Breast epithelium (tissue), 3 donors: ENCODE data around the gene VSIG8.

Experiments
- POLR2AphosphoS5 ChIP-seq, 3 donors: sonication (generic); formaldehyde crosslinking; IDR thresholded peaks; one replicate each; pipeline ENCODE4 v1.6.1; 2017; ENCODE audit warnings: antibody characterized with exemption in 3 of 3
- TF ChIP-seq, protein P1 (sequence below), 3 donors: fragments of 450-650 bp; IDR thresholded peaks; one replicate each; pipeline ENCODE4 v1.5.1; 2016 to 2017; ENCODE audit warnings: antibody characterized with exemption in 3 of 3, mild to moderate bottlenecking in 3 of 3, moderate library complexity in 3 of 3

DNA sequence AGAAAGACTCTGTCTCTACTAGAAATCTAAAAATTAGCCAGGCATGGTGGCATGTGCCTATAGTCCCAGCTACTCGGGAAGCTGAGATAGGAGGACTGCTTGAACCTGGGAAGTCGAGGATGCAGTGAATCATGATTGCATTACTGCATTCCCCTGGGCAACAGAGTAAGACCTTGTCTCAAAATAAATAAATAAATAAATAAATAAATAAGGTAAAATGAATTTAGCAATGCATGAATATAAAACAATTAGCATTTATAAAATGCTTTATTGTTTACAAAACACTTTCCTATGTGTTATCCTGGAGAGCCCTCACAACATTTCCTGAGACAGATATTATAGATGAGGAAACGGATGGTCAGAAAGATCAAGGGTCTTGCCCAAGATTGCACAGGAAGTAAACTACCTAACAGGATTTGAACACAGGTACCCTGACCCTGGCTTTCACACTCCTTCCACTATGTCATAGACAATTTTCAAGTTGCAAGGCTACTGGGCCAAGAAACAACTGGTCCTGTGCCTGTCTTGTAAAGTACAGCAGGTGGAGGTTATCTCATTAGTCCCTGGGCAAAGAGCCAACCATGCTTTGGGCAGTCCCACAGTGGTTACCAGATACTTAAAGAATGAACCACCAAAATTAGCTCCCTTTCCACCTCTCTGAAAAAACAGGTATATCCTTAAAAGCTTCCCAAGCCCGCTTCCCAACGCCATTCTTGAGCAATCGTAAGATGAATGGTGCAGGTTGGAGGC lies 15.4 kb upstream of the VSIG8 start:
- TF ChIP-seq, protein P1, sequence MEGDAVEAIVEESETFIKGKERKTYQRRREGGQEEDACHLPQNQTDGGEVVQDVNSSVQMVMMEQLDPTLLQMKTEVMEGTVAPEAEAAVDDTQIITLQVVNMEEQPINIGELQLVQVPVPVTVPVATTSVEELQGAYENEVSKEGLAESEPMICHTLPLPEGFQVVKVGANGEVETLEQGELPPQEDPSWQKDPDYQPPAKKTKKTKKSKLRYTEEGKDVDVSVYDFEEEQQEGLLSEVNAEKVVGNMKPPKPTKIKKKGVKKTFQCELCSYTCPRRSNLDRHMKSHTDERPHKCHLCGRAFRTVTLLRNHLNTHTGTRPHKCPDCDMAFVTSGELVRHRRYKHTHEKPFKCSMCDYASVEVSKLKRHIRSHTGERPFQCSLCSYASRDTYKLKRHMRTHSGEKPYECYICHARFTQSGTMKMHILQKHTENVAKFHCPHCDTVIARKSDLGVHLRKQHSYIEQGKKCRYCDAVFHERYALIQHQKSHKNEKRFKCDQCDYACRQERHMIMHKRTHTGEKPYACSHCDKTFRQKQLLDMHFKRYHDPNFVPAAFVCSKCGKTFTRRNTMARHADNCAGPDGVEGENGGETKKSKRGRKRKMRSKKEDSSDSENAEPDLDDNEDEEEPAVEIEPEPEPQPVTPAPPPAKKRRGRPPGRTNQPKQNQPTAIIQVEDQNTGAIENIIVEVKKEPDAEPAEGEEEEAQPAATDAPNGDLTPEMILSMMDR (IDR thresholded peaks at IDR 0.05), result no peak
- no peak for TF ChIP-seq POLR2AphosphoS5 (IDR thresholded peaks at IDR 0.05)
